ENCODE data around the gene RTN4R.

RTN4R gene

GRCh38 chr22:20218987-20219386, 49.1 kb downstream of the RTN4R start:
- TF ChIP-seq TARDBP (IDR thresholded peaks at IDR 0.05) (no peak), FOXK2 (IDR thresholded peaks at IDR 0.05) (no peak), HDGF (IDR thresholded peaks at IDR 0.05; ENCODE audit: borderline replicate concordance) (no peak), ARNT (IDR thresholded peaks at IDR 0.05) (no peak), CTBP1 (IDR thresholded peaks at IDR 0.05; ENCODE audit: borderline replicate concordance) (no peak), FOXM1 (IDR thresholded peaks at IDR 0.05; ENCODE audit: borderline replicate concordance) (no peak), NFRKB (IDR thresholded peaks at IDR 0.05) (no peak), LEF1 (IDR thresholded peaks at IDR 0.05; ENCODE audit: borderline replicate concordance) (no peak), SUZ12 (IDR thresholded peaks at IDR 0.05) (no peak), FOXA1 (IDR thresholded peaks at IDR 0.05) (no peak), SP1 (IDR thresholded peaks at IDR 0.05) (no peak), L3MBTL2 (conservative IDR thresholded peaks at IDR 0.05) (no peak), ELF4 (IDR thresholded peaks at IDR 0.05) (no peak), ZNF384 (IDR thresholded peaks at IDR 0.05) (no peak), BHLHE40 (IDR thresholded peaks at IDR 0.05; ENCODE audit: borderline replicate concordance) (no peak)
- TF ChIP-seq, protein P1, sequence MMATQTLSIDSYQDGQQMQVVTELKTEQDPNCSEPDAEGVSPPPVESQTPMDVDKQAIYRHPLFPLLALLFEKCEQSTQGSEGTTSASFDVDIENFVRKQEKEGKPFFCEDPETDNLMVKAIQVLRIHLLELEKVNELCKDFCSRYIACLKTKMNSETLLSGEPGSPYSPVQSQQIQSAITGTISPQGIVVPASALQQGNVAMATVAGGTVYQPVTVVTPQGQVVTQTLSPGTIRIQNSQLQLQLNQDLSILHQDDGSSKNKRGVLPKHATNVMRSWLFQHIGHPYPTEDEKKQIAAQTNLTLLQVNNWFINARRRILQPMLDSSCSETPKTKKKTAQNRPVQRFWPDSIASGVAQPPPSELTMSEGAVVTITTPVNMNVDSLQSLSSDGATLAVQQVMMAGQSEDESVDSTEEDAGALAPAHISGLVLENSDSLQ (IDR thresholded peaks at IDR 0.05): no peak
- POLR2A ChIA-PET: no interaction called here
- CTCF ChIA-PET: interaction anchor here (1.0 kb wide), 1 partner anchor 19 kb away, joined by 3 read pairs; no protein-coding TSS in a partner anchor
- no peak for DNase-seq (ENCODE audit: extremely low spot score)

- ChIA-PET CTCF (interaction anchor here (1.0 kb wide), 1 partner anchor 20 kb away, joined by 3 read pairs; no protein-coding TSS in a partner anchor), POLR2A (no interaction called here)
- DNase-seq (ENCODE audit: extremely low spot score): no peak
- no peak for TF ChIP-seq TARDBP (IDR thresholded peaks at IDR 0.05)
Measured at GRCh38 chr22:20218326-20218872, 49.7 kb downstream of the RTN4R start.

DNA sequence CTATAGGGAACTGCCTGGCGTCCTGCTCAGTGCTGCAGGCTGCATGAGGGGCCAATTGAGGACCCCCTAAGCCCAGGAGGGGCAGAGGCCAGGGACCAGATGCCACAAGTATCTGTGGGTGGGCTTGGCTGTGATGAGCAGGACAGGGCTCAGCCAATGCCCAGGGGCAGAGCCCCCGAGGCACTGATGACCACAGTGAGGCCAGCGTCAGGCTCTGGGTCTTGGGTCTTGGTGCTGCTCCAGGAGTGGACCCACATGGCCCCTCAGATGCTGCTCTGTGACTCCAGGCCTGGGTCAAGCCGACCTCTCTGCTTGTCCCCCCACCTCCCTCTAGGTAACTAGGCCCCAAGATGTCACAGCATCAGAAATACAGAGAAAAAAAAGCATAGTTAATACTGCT, 50.6 kb downstream of the RTN4R start:
- TF ChIP-seq SP1 (IDR thresholded peaks at IDR 0.05) (no peak), CTBP1 (IDR thresholded peaks at IDR 0.05; ENCODE audit: borderline replicate concordance) (no peak), TARDBP (IDR thresholded peaks at IDR 0.05) (no peak), ZNF384 (IDR thresholded peaks at IDR 0.05) (no peak), FOXK2 (IDR thresholded peaks at IDR 0.05) (no peak)
- ChIA-PET POLR2A (no interaction called here), CTCF (no interaction called here)
- DNase-seq (ENCODE audit: extremely low spot score): no peak

DNA sequence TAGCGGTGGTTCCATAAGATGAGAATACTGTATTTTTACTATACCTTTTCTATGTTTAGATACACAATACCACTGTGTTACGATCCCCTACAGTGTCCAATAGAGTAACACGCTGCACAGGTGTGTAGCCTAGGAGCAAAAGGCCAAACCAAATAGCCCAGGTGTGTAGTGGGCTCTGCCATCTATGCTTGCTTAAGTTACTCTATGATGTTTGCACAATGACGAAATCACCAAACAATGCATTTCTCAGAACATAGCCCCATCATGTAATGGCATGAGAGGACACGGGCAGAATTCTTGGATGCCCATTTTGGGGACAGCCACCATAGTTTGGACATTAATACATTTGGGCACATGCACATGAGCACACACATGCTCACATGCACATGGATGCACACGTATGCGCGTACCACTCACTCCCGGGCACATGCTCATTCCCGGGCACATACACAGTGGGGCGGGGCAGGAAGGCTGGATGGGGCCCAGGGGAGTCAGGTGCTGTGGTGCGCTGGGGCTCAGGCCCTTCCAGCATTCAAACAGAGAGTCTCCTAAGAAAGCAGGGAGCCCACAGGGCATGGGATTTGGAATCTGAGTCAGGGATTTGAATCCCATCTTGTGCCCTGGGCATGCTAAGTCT, 51.1 kb downstream of the RTN4R start:
- TF ChIP-seq FOXA1 (IDR thresholded peaks at IDR 0.05) (no peak), ELF4 (IDR thresholded peaks at IDR 0.05) (no peak), BHLHE40 (IDR thresholded peaks at IDR 0.05; ENCODE audit: borderline replicate concordance) (no peak), FOXK2 (IDR thresholded peaks at IDR 0.05) (no peak), ZNF384 (IDR thresholded peaks at IDR 0.05) (no peak), NFRKB (IDR thresholded peaks at IDR 0.05) (no peak), LEF1 (IDR thresholded peaks at IDR 0.05; ENCODE audit: borderline replicate concordance) (no peak), FOXM1 (IDR thresholded peaks at IDR 0.05; ENCODE audit: borderline replicate concordance) (no peak)
- TF ChIP-seq, protein P1 (IDR thresholded peaks at IDR 0.05): no peak
- ChIA-PET POLR2A (interaction anchor here (1.0 kb wide), 1 partner anchor 12 kb away, joined by 3 read pairs; no protein-coding TSS in a partner anchor), CTCF (no interaction called here)
- DNase-seq (ENCODE audit: extremely low spot score): no peak

GRCh38 chr22:20215742-20216141, 52.4 kb downstream of the RTN4R start:
- ChIA-PET CTCF (no interaction called here), POLR2A (interaction anchor here (1.0 kb wide), 1 partner anchor 11 kb away, joined by 3 read pairs; no protein-coding TSS in a partner anchor)
- DNase-seq (ENCODE audit: extremely low spot score): no peak
- TF ChIP-seq ARNT (IDR thresholded peaks at IDR 0.05): no peak
- TF ChIP-seq L3MBTL2 (conservative IDR thresholded peaks at IDR 0.05): no peak

- TF ChIP-seq SP1 (IDR thresholded peaks at IDR 0.05) (no peak), LEF1 (IDR thresholded peaks at IDR 0.05; ENCODE audit: borderline replicate concordance) (no peak), TARDBP (IDR thresholded peaks at IDR 0.05) (no peak), ARNT (IDR thresholded peaks at IDR 0.05) (no peak), ZNF384 (IDR thresholded peaks at IDR 0.05) (no peak), FOXK2 (IDR thresholded peaks at IDR 0.05) (no peak), CTBP1 (IDR thresholded peaks at IDR 0.05; ENCODE audit: borderline replicate concordance) (no peak), HDGF (IDR thresholded peaks at IDR 0.05; ENCODE audit: borderline replicate concordance) (no peak), L3MBTL2 (conservative IDR thresholded peaks at IDR 0.05) (no peak), FOXM1 (IDR thresholded peaks at IDR 0.05; ENCODE audit: borderline replicate concordance) (no peak), ELF4 (IDR thresholded peaks at IDR 0.05) (no peak), BHLHE40 (IDR thresholded peaks at IDR 0.05; ENCODE audit: borderline replicate concordance) (no peak), NFRKB (IDR thresholded peaks at IDR 0.05) (no peak), SUZ12 (IDR thresholded peaks at IDR 0.05) (no peak)
- TF ChIP-seq, protein P1 (IDR thresholded peaks at IDR 0.05): no peak
- no peak for DNase-seq (ENCODE audit: extremely low spot score)
- ChIA-PET CTCF (no interaction called here), POLR2A (no interaction called here)
Measured at GRCh38 chr22:20214853-20215252, 53.3 kb downstream of the RTN4R start.

All from HEK293T (cell line).